B cell (primary cell): ENCODE results near the gene RGS9BP. TPM values are rescaled to one million over a fixed set of nuclear protein-coding genes. Genes with fewer than 3 reads are reported as not detected.
"Not testable (repeated sequence)": the region's sequence is repeated elsewhere in the genome, so short reads cannot be mapped to it uniquely, and the experiment has no call there.

Source experiments
- ATAC-seq: fragments of 200-7000 bp; cut with Tn5 transposase; one replicate; pipeline ENCODE4 v1.10.0; 2021; ENCODE audit warnings: low read depth, mild to moderate bottlenecking, moderate number of reproducible peaks, moderate library complexity
- CTCF ChIA-PET: fragments of 350-600 bp; sonication (Branson Sonifier 250); formaldehyde crosslinking; loops from one replicate; lab custom pipeline; 2021; ENCODE audit warnings: antibody characterized with exemption, inconsistent platforms; lab: Charles Lee
- POLR2A ChIA-PET: fragments of 350-600 bp; sonication (Branson Sonifier 250); formaldehyde crosslinking; loops from one replicate; lab custom pipeline; 2021; ENCODE audit warnings: antibody characterized with exemption; lab: Charles Lee
- DNase-seq: peaks from one replicate; pipeline ENCODE4 v3.0.0; 2013
- H2AFZ ChIP-seq: 2 replicates; pipeline ENCODE4 v1.6.1; 2012; ENCODE audit warnings: mild to moderate bottlenecking, low read depth, low read length; ENCODE audit not compliant: insufficient read depth, poor library complexity, severe bottlenecking
- H3K27ac ChIP-seq, 2 donors: 1 replicate in 1 of 2; 2 replicates in 1 of 2; pipeline ENCODE4 v1.5.1; 2012 to 2013; ENCODE audit warnings: low read length in 2 of 2, mild to moderate bottlenecking in 2 of 2, moderate library complexity in 1 of 2
- H3K27me3 ChIP-seq, 4 experiments: fragments of 200-600 bp in 1 of 4; sonication (generic) in 1 of 4; replicated peaks in 1 of 4; 1 replicate in 2 of 4; 2 replicates in 2 of 4; pipeline versions ENCODE4 v1.6.1 to v1.7.0; 2013 to 2016; ENCODE audit warnings: low read length in 3 of 4, mild to moderate bottlenecking in 2 of 4, mixed read lengths in 1 of 4, moderate library complexity in 1 of 4; ENCODE audit not compliant: insufficient read depth in 4 of 4, control insufficient read depth in 3 of 4; ENCODE audit errors: control extremely low read depth in 1 of 4
- H3K36me3 ChIP-seq, 2 experiments: replicated peaks in 1 of 2; 1 replicate in 1 of 2; 2 replicates in 1 of 2; pipeline versions ENCODE4 v1.6.1 to v1.7.1; 2013; ENCODE audit warnings: low read length in 1 of 2; ENCODE audit not compliant: insufficient read depth in 2 of 2, control insufficient read depth in 1 of 2; ENCODE audit errors: control extremely low read depth in 1 of 2, extremely low read depth in 1 of 2
- H3K4me1 ChIP-seq, 2 donors: fragments of 200-600 bp in 1 of 2; sonication (generic) in 1 of 2; 1 replicate in 1 of 2; 2 replicates in 1 of 2; pipeline versions ENCODE4 v1.5.1 to v1.6.1; 2013 to 2017; ENCODE audit warnings: low read length in 2 of 2; ENCODE audit not compliant: control insufficient read depth in 2 of 2, insufficient read depth in 2 of 2
- H3K4me2 ChIP-seq: replicated peaks from 2 replicates; pipeline ENCODE3; 2012; ENCODE audit warnings: mild to moderate bottlenecking, low read depth, low read length; ENCODE audit not compliant: poor library complexity, severe bottlenecking
- H3K4me3 ChIP-seq, 5 experiments: fragments of 200-600 bp in 1 of 5; sonication (generic) in 1 of 5; 1 replicate in 3 of 5; 2 replicates in 2 of 5; pipeline versions ENCODE4 v1.5.1 to v1.7.0; 2011 to 2016; ENCODE audit warnings: low read length in 4 of 5, mild to moderate bottlenecking in 4 of 5, low read depth in 2 of 5, control low read depth in 1 of 5, moderate library complexity in 1 of 5; ENCODE audit not compliant: insufficient read depth in 1 of 5; ENCODE audit errors: control extremely low read depth in 1 of 5, extremely low read depth in 1 of 5
- H3K79me2 ChIP-seq: fragments of 200-600 bp; sonication (generic); one replicate; pipeline ENCODE4 v1.6.0; 2016; ENCODE audit warnings: low read length; ENCODE audit not compliant: control insufficient read depth, insufficient read depth
- H3K9ac ChIP-seq: fragments of 200-600 bp; sonication (generic); 2 replicates; pipeline ENCODE4 v1.6.1; 2017; ENCODE audit warnings: mild to moderate bottlenecking, low read length, moderate library complexity
- H3K9me3 ChIP-seq, 3 donors: one replicate each; pipeline versions ENCODE4 v1.6.1 to v1.7.1; 2013; ENCODE audit warnings: low read length in 2 of 3; ENCODE audit not compliant: control insufficient read depth in 2 of 3, insufficient read depth in 1 of 3; ENCODE audit errors: control extremely low read depth in 1 of 3
- H4K20me1 ChIP-seq: 2 replicates; pipeline ENCODE4 v1.6.0; 2012; ENCODE audit warnings: mild to moderate bottlenecking, low read length; ENCODE audit not compliant: insufficient read depth, control insufficient read depth, poor library complexity, severe bottlenecking
- H3K27ac Mint-ChIP-seq: one replicate; pipeline ENCODE4 v1.8.0; 2021; ENCODE audit warnings: mixed read lengths
- H3K27me3 Mint-ChIP-seq: one replicate; pipeline ENCODE4 v1.8.0; 2021; ENCODE audit warnings: mixed read lengths
- H3K4me1 Mint-ChIP-seq: one replicate; pipeline ENCODE4 v1.8.0; 2021; ENCODE audit warnings: mixed read lengths
- H3K4me3 Mint-ChIP-seq: one replicate; pipeline ENCODE4 v1.8.0; 2021; ENCODE audit warnings: mixed read lengths
- H3K9me3 Mint-ChIP-seq: one replicate; pipeline ENCODE4 v1.8.0; 2022; ENCODE audit warnings: mixed read lengths; ENCODE audit not compliant: insufficient read depth
- CTCF ChIP-seq: fragments of 200-600 bp; IDR thresholded peaks from one replicate; pipeline ENCODE4 v1.8.0; 2022; ENCODE audit warnings: antibody characterized with exemption, mild to moderate bottlenecking
- EZH2 ChIP-seq: IDR thresholded peaks from 2 replicates; pipeline ENCODE4 v1.6.1; 2012; ENCODE audit warnings: borderline replicate concordance, low read depth, mild to moderate bottlenecking, moderate library complexity, low read length; ENCODE audit not compliant: insufficient read depth, poor library complexity, severe bottlenecking
- WGBS: methylation state at CpG from one replicate; pipeline ENCODE4 v1.1.5; 2013; ENCODE audit warnings: missing lambda C conversion rate; ENCODE audit not compliant: insufficient coverage; 5-methylcytosine and 5-hydroxymethylcytosine counted together
- intact Hi-C: fragments of 100-400 bp; cut with micrococcal nuclease; formaldehyde crosslinking; loops from one replicate; pipeline ENCODE4 v1.10.0; 2022
- polyA plus RNA-seq: library from polyadenylated mRNA; depleted of rRNA; stranded (reverse); fragments of >200 nt; gene quantifications from 2 replicates; pipeline ENCODE4 v1.2.3, GENCODE V29; 2012
- total RNA-seq, 2 donors: library from RNA; stranded (reverse); fragments of 120-200 nt in 1 of 2; gene quantifications; 1 replicate in 1 of 2; 2 replicates in 1 of 2; pipeline versions ENCODE4 v1.2.3 to v1.2.4, GENCODE V29; 2013 to 2022

RGS9BP gene
- total and polyA plus RNA-seq, 2 donors (not counting 1 experiment from before 2014, with no cell fraction given): 0.03 to 0.25 TPM

DNA sequence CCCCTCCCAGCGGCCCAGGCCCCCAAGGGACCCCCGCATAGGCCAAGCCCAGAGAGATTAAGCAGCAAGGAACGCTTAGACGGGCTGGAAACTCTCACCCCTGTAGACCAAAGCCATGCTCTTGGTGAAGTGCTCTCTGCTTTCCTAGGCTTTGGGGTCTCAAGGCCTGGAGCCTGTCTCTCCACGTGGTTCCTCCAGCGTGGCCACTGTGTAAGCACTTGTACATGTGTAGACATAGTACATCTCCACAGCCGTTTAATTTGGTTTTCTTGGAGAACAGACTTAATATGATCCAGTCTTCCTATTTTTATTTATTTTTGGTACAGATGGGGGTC is 17.0 kb downstream of the RGS9BP start:
- H3K27ac ChIP-seq: peak overlapping the region in 1 of 2 donors; percentile 70
- H3K4me1 Mint-ChIP-seq: peaks cover 45% of the 10 kb centered on the region
- peak overlapping the region; percentile 91 for H3K4me3 Mint-ChIP-seq
- H3K79me2 ChIP-seq: peaks cover 43% of the 10 kb centered on the region
- H3K4me1 ChIP-seq: peaks cover 19 to 31% of the 10 kb centered on the region in 2 donors
- ChIA-PET POLR2A (no interaction called here), CTCF (no interaction called here)
- H3K27me3 ChIP-seq: no peaks in the 10 kb centered on the region
- DNase-seq (no peak), ATAC-seq (no peak)
- peak overlapping the region; percentile 89 for H3K4me2 ChIP-seq
- H3K9me3 ChIP-seq: peaks cover 0 to 4% (median 0%) of the 10 kb centered on the region in 3 donors
- H3K27ac Mint-ChIP-seq: peak overlapping the region; percentile 85
- TF ChIP-seq CTCF (no peak), EZH2 (no peak)
- H3K4me3 ChIP-seq: peak overlapping the region; percentile 3 to 77 (median 66)
- intact Hi-C loops: loop anchor here (2.0 to 5.0 kb wide), 2 partner anchors 110 to 280 kb away; partner anchors contain the start of genes FAAP24 and PDCD5
- WGBS: 14% methylated on average over 4 of the region's 7 CpGs
- no peaks in the 10 kb centered on the region for H3K9me3 Mint-ChIP-seq
- peaks cover 13% of the 10 kb centered on the region for H4K20me1 ChIP-seq
- H2AFZ ChIP-seq: peak overlapping the region; percentile 94
- no peaks in the 10 kb centered on the region for H3K27me3 Mint-ChIP-seq
- peak overlapping the region; percentile 74 for H3K9ac ChIP-seq
- H3K36me3 ChIP-seq: no peaks in the 10 kb centered on the region

DNA sequence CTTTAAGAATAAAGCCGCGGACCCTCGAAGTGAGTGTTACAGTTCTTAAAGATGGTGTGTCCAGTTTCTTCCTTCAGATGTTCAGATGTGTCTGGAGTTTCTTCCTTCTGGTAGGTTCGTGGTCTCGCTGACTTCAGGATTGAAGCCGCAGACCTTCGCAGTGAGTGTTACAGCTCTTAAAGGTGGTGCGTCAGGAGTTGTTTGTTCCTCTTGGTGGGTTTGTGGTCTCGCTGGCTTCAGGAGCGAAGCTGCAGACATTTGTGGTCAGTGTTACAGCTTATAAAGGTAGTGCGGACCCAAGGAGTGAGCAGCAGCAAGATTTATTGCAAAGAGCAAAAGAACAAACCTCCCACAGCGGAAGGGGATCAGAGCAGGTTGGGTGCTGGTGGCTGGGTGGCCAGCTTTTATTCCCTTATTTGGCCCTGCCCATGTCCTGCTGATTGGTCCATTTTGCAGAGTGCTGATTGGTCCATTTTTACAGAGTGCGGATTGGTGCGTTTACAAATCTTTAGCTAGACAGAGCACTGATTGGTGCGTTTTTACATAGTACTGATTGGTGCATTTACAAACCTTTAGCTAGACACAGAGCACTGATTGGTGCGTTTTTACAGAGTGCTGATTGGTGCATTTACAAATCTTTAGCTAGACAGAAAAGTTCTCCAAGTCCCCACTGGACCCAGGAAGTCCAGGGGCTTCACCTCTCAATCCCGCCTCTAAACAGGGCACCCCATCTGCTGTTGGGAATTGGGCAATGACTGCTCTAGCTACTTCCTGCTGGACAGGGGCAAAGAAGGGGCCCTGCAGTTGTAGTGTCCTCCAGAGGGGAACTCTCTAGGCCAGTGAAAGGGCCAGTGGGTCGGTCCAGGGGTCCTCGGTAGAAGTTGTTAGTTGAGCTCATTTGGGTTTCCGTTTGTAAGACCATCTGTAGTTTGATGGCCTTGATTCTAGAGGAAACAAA is 17.8 kb downstream of the RGS9BP start:
- ATAC-seq, CTCF ChIA-PET, H3K27me3 ChIP-seq, H2AFZ ChIP-seq, H3K27ac ChIP-seq, POLR2A ChIA-PET, H3K9me3 ChIP-seq, H3K27me3 Mint-ChIP-seq, H3K9me3 Mint-ChIP-seq, H3K36me3 ChIP-seq: not testable (repeated sequence)
- Histone ChIP-seq H3K4me2 (peak overlapping the region; percentile 89), H3K9ac (peak overlapping the region; percentile 74), H4K20me1 (peaks cover 15% of the 10 kb centered on the region), H3K4me1 (peaks cover 19 to 31% of the 10 kb centered on the region in 2 donors), H3K79me2 (peaks cover 47% of the 10 kb centered on the region), H3K4me3 (peak overlapping the region in 4 of 5 experiments; percentile 52 to 77 (median 68))
- H3K4me3 Mint-ChIP-seq: peak overlapping the region; percentile 91
- intact Hi-C loops: loop anchor here (2.0 to 5.0 kb wide), 2 partner anchors 111 to 279 kb away; partner anchors contain the start of genes FAAP24 and PDCD5
- H3K27ac Mint-ChIP-seq: peak overlapping the region; percentile 85
- 71% methylated on average over 13 of the region's 20 CpGs for WGBS
- peak; percentile 25 for DNase-seq
- peaks cover 48% of the 10 kb centered on the region for H3K4me1 Mint-ChIP-seq

- H3K4me3 ChIP-seq, DNase-seq, H3K4me2 ChIP-seq, H3K36me3 ChIP-seq, H3K9me3 Mint-ChIP-seq, ATAC-seq, H3K9me3 ChIP-seq, H3K27ac ChIP-seq, H3K27me3 ChIP-seq, H3K27me3 Mint-ChIP-seq, H2AFZ ChIP-seq, POLR2A ChIA-PET, CTCF ChIA-PET, H3K9ac ChIP-seq: not testable (repeated sequence)
- Histone ChIP-seq H4K20me1 (peaks cover 15% of the 10 kb centered on the region), H3K4me1 (peaks cover 19 to 31% of the 10 kb centered on the region in 2 donors), H3K79me2 (peaks cover 49% of the 10 kb centered on the region)
- peak overlapping the region; percentile 15 for H3K27ac Mint-ChIP-seq
- peaks cover 48% of the 10 kb centered on the region for H3K4me1 Mint-ChIP-seq
- WGBS: 93% methylated on average over 1 of the region's 2 CpGs
- H3K4me3 Mint-ChIP-seq: peak overlapping the region; percentile 91
- intact Hi-C loops: loop anchor here (5.0 kb wide), 1 partner anchor 112 kb away; the partner anchor contains the start of gene PDCD5
Observed at GRCh38 chr19:32694316-32694715, 18.7 kb downstream of the RGS9BP start.
